ENCODE data around the gene SYNJ2. TPM values are rescaled to one million over a fixed set of nuclear protein-coding genes. Genes with fewer than 3 reads are reported as not detected.

The SYNJ2 gene
- total RNA-seq, 1 experiment from 2014 or later = 24.5 TPM

GRCh38 chr6:158024566-158025297, 43.1 kb downstream of the SYNJ2 start:
- H2AK5ac ChIP-seq (ENCODE audit: insufficient read length, low read length) = no peak overlapping the region
- H3K23ac ChIP-seq (ENCODE audit: insufficient read length, low read depth, low read length) = no peak overlapping the region
- no peak overlapping the region for H2BK20ac ChIP-seq (ENCODE audit: low read depth, low read length, poor library complexity, severe bottlenecking)
- no peak overlapping the region for H2BK120ac ChIP-seq (ENCODE audit: low read depth, low read length, poor library complexity, severe bottlenecking)
- no peak overlapping the region for H3K9ac ChIP-seq (ENCODE audit: extremely low read depth, insufficient read length, low read length)
- no peak overlapping the region for H2BK5ac ChIP-seq (ENCODE audit: insufficient read length, low read length)
- no peaks in the 10 kb centered on the region for H3K4me1 ChIP-seq (ENCODE audit: insufficient read depth, low read length)
- H3K4me2 ChIP-seq (ENCODE audit: insufficient read depth, insufficient read length, low read length) = no peak overlapping the region
- Mint-ChIP-seq H3K27ac (peak overlapping the region in 1 of 3 experiments; percentile 14; a peak in 3 of 7 replicates), H3K9me3 (no peaks in the 10 kb centered on the region), H3K27me3 (ENCODE audit: low read depth) (no peaks in the 10 kb centered on the region), H3K4me1 (peaks cover 20 to 25% of the 10 kb centered on the region in 2 experiments), H3K4me3 (no peak overlapping the region), H3K36me3 (ENCODE audit: insufficient read depth in 1 of 3, low read depth in 3 of 3) (peaks cover 8 to 10% (median 9%) of the 10 kb centered on the region in 3 experiments; a peak in 6 of 7 replicates)
- WGBS (ENCODE audit: extremely low coverage, insufficient read length, low lambda C conversion rate) = no CpG with 5 or more reads among the region's 16 CpGs
- H4K91ac ChIP-seq (ENCODE audit: insufficient read length, low read depth, low read length) = no peak overlapping the region
- no peaks in the 10 kb centered on the region for H3K27me3 ChIP-seq (ENCODE audit: insufficient read depth, low read length)
- no peak overlapping the region for H2AFZ ChIP-seq (ENCODE audit: low read length)
- DNase-seq = no peak
- H4K8ac ChIP-seq (replicated peaks; ENCODE audit: insufficient read length, low read depth, low read length) = no peak overlapping the region
- no peaks in the 10 kb centered on the region for H3K23me2 ChIP-seq (ENCODE audit: insufficient read length, low read depth, low read length, poor library complexity, severe bottlenecking)
- no peak overlapping the region for H3K4ac ChIP-seq (ENCODE audit: low read depth, low read length)
- H4K5ac ChIP-seq (ENCODE audit: insufficient read length, low read depth, low read length) = no peak overlapping the region
- no peak overlapping the region for H3K18ac ChIP-seq (ENCODE audit: insufficient read length, low read depth, low read length)
- no peak overlapping the region for H3K56ac ChIP-seq (ENCODE audit: insufficient read length, low read depth, low read length)
- no peak overlapping the region for H3K14ac ChIP-seq (ENCODE audit: insufficient read depth, low read length)
- H3K79me2 ChIP-seq (ENCODE audit: insufficient read depth, low read length) = no peaks in the 10 kb centered on the region
- H4K20me1 ChIP-seq (ENCODE audit: control insufficient read depth, insufficient read depth, insufficient read length) = no peaks in the 10 kb centered on the region
- H3K79me1 ChIP-seq (ENCODE audit: insufficient read depth, low read depth, low read length, poor library complexity, severe bottlenecking) = no peaks in the 10 kb centered on the region
- no peak for TF ChIP-seq CTCF (conservative IDR thresholded peaks at IDR 0.05)
- no peak overlapping the region for H2BK12ac ChIP-seq (ENCODE audit: insufficient read length, low read depth, low read length)
- no peak overlapping the region for H3T11ph ChIP-seq (ENCODE audit: low read length)
- no peak overlapping the region for H2BK15ac ChIP-seq (ENCODE audit: low read depth, low read length)
- H3K27ac ChIP-seq (ENCODE audit: insufficient read length, low read depth, low read length) = no peak overlapping the region
- H3K9me3 ChIP-seq (ENCODE audit: control insufficient read depth, low read depth, low read length) = no peaks in the 10 kb centered on the region
